ENCODE data around the gene AP4E1.
"Not testable (repeated sequence)": the region's sequence is repeated elsewhere in the genome, so short reads cannot be mapped to it uniquely, and the experiment has no call there.

Gene AP4E1

GRCh38 chr15:50890751-50891150 is 17.7 kb upstream of the AP4E1 start:
- DNase-seq: no peak

GRCh38 chr15:50891159-50891558 is 17.3 kb upstream of the AP4E1 start:
- no peak for DNase-seq

- no peak for DNase-seq
Measured at GRCh38 chr15:50893976-50894375, 14.5 kb upstream of the AP4E1 start.

- DNase-seq: not testable (repeated sequence)
Measured at GRCh38 chr15:50901390-50901789, 7.1 kb upstream of the AP4E1 start.

- DNase-seq: no peak
Measured at GRCh38 chr15:50904211-50904610, 4.3 kb upstream of the AP4E1 start.

- DNase-seq: no peak
Measured at GRCh38 chr15:50905055-50905454, 3.4 kb upstream of the AP4E1 start.

- peak; percentile 70 for DNase-seq
Measured at GRCh38 chr15:50906954-50907600, 1.4 kb upstream of the AP4E1 start.

- DNase-seq: peak; percentile 63
Measured at GRCh38 chr15:50907601-50908208, 778 bp upstream of the AP4E1 start.

- DNase-seq: no peak
Measured at GRCh38 chr15:50909010-50909317, 481 bp downstream of the AP4E1 start.

- not testable (repeated sequence) for DNase-seq
Measured at GRCh38 chr15:50910426-50910795, 1.9 kb downstream of the AP4E1 start.

- DNase-seq: no peak
Measured at GRCh38 chr15:50911001-50911400, 2.5 kb downstream of the AP4E1 start.

- no peak for DNase-seq
Measured at GRCh38 chr15:50911621-50912020, 3.1 kb downstream of the AP4E1 start.

GRCh38 chr15:50916400-50916799 is 7.9 kb downstream of the AP4E1 start:
- DNase-seq: no peak

- DNase-seq: not testable (repeated sequence)
Measured at GRCh38 chr15:50919359-50919758, 10.9 kb downstream of the AP4E1 start.

GRCh38 chr15:50925281-50925680 is 16.8 kb downstream of the AP4E1 start:
- no peak for DNase-seq

- no peak for DNase-seq
Measured at GRCh38 chr15:50929062-50929461, 20.6 kb downstream of the AP4E1 start.

- DNase-seq: no peak
Measured at GRCh38 chr15:50930792-50931191, 22.3 kb downstream of the AP4E1 start.

GRCh38 chr15:50933341-50933740 is 24.9 kb downstream of the AP4E1 start:
- DNase-seq: no peak

GRCh38 chr15:50938525-50938924 is 30.0 kb downstream of the AP4E1 start:
- no peak for DNase-seq

GRCh38 chr15:50939911-50940310 is 31.4 kb downstream of the AP4E1 start:
- no peak for DNase-seq

GRCh38 chr15:50940506-50940905 is 32.0 kb downstream of the AP4E1 start:
- DNase-seq: no peak

GRCh38 chr15:50943638-50944037 is 35.2 kb downstream of the AP4E1 start:
- DNase-seq: no peak

- no peak for DNase-seq
Measured at GRCh38 chr15:50944672-50945071, 36.2 kb downstream of the AP4E1 start.

- no peak for DNase-seq
Measured at GRCh38 chr15:50945725-50946124, 37.2 kb downstream of the AP4E1 start.

GRCh38 chr15:50950745-50951144 is 42.3 kb downstream of the AP4E1 start:
- not testable (repeated sequence) for DNase-seq
